ENCODE data around the gene SOX6. TPM values are rescaled to one million over a fixed set of nuclear protein-coding genes. Genes with fewer than 3 reads are reported as not detected.
"Not testable (repeated sequence)": the region's sequence is repeated elsewhere in the genome, so short reads cannot be mapped to it uniquely, and the experiment has no call there.

Gene SOX6
- total RNA-seq, 2 donors from 2014 or later, result 3.1 to 15.5 TPM

GRCh38 chr11:16154715-16155396, 201.5 kb downstream of the SOX6 start:
- Histone ChIP-seq H3K27ac (no peak overlapping the region), H3K9me3 (no peaks in the 10 kb centered on the region), H3K4me3 (no peak overlapping the region), H3K36me3 (no peaks in the 10 kb centered on the region), H3K4me1 (replicated peaks) (no peaks in the 10 kb centered on the region), H3K27me3 (replicated peaks; ENCODE audit: insufficient read depth) (no peaks in the 10 kb centered on the region)
- WGBS, result 68% methylated on average over 4 of the region's 4 CpGs
- DNase-seq (ENCODE audit: low spot score), result no peak
- no peak for TF ChIP-seq POLR2A (IDR thresholded peaks at IDR 0.05)
- TF ChIP-seq CTCF (IDR thresholded peaks at IDR 0.05), result no peak
- no peak for TF ChIP-seq POLR2AphosphoS5 (IDR thresholded peaks at IDR 0.05)
- intact Hi-C loops (cut with DNase I), result no loop called here

GRCh38 chr11:16153951-16154350, 202.4 kb downstream of the SOX6 start:
- no peak overlapping the region for H3K27ac ChIP-seq
- no peak overlapping the region for H3K4me3 ChIP-seq
- no peaks in the 10 kb centered on the region for H3K27me3 ChIP-seq (replicated peaks; ENCODE audit: insufficient read depth)

DNA sequence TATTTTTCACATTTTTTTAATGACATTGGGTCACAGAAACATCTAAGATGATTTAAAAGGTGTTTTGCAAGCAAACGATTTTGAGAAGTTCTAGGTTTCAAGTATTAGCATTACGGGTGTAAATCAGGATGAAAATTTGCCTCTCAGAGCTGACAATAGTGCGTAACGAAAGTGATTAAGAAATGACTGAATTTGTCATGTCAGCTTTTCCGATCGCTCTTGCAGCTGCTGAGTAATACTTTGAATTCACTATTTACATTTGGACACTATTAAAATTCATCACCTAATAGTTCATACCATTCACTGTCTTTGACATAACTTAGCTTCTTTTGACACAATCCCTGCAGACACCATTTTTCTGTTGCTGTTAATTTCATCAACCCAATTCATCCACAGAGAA, 205.2 kb downstream of the SOX6 start:
- no peak for DNase-seq (ENCODE audit: low spot score)
- intact Hi-C loops (cut with DNase I), result no loop called here
- H3K27me3 ChIP-seq (replicated peaks; ENCODE audit: insufficient read depth), result no peaks in the 10 kb centered on the region
- H3K4me1 ChIP-seq (replicated peaks), result no peaks in the 10 kb centered on the region
- no peaks in the 10 kb centered on the region for H3K9me3 ChIP-seq
- TF ChIP-seq CTCF (IDR thresholded peaks at IDR 0.05) (no peak), POLR2A (IDR thresholded peaks at IDR 0.05) (no peak), POLR2AphosphoS5 (IDR thresholded peaks at IDR 0.05) (no peak)
- H3K27ac ChIP-seq, result no peak overlapping the region
- WGBS, result 92% methylated on average over 6 of the region's 6 CpGs
- no peaks in the 10 kb centered on the region for H3K36me3 ChIP-seq
- no peak overlapping the region for H3K4me3 ChIP-seq

More at GRCh38 chr11:16153951-16154350, 202.4 kb downstream of the SOX6 start:
- Histone ChIP-seq H3K9me3 (no peaks in the 10 kb centered on the region), H3K4me1 (replicated peaks) (no peaks in the 10 kb centered on the region), H3K36me3 (no peaks in the 10 kb centered on the region)
- no peak for TF ChIP-seq POLR2AphosphoS5 (IDR thresholded peaks at IDR 0.05)
- TF ChIP-seq POLR2A (IDR thresholded peaks at IDR 0.05), result no peak
- no peak for TF ChIP-seq CTCF (IDR thresholded peaks at IDR 0.05)
- no peak for DNase-seq (ENCODE audit: low spot score)
- intact Hi-C loops (cut with DNase I), result no loop called here
- WGBS, result 54% methylated on average over 2 of the region's 2 CpGs

GRCh38 chr11:16149476-16149875, 206.9 kb downstream of the SOX6 start:
- 62% methylated on average over 1 of the region's 1 CpG for whole genome bisulfite sequencing
- intact Hi-C loops (cut with DNase I), result no loop called here
- TF ChIP-seq POLR2AphosphoS5 (IDR thresholded peaks at IDR 0.05) (no peak), CTCF (IDR thresholded peaks at IDR 0.05) (no peak), POLR2A (IDR thresholded peaks at IDR 0.05) (no peak)
- Histone ChIP-seq H3K27me3 (replicated peaks; ENCODE audit: insufficient read depth) (no peaks in the 10 kb centered on the region), H3K27ac (no peak overlapping the region), H3K4me3 (no peak overlapping the region), H3K4me1 (replicated peaks) (no peaks in the 10 kb centered on the region), H3K9me3 (no peaks in the 10 kb centered on the region), H3K36me3 (no peaks in the 10 kb centered on the region)
- no peak for DNase-seq (ENCODE audit: low spot score)

DNA sequence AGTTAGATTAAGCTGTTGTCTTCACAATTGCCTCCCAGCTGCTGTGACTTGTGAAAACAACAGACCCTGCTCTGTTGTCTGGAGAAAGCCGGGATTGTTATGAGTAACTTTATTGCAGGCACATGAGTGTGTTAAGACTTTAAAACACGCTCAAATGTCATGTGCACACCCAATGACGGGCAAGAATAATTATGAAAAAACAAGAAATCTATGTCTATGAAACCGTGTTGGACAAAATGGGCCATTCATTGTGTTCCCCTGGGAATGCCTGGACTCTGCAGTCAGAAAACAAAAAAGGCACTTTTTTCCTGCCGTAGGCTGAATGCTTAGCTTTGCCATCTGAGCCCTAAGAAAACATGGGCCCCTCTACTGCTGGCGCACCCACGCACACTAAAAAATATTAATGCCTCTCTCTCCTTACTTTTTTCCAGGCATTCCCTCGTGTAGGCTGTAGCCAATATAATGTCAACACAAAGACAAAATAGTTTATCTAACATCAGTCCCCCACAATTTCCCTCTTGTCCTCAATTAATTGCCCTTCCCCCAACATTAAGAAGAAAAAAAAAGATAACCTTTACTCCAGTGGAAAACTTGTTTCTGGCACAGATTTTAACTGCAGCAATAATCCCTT, 207.9 kb downstream of the SOX6 start:
- no peak for DNase-seq (ENCODE audit: low spot score)
- WGBS, result 38% methylated on average over 8 of the region's 8 CpGs
- TF ChIP-seq POLR2AphosphoS5 (IDR thresholded peaks at IDR 0.05) (no peak), CTCF (IDR thresholded peaks at IDR 0.05) (no peak), POLR2A (IDR thresholded peaks at IDR 0.05) (no peak)
- Histone ChIP-seq H3K4me3 (no peak overlapping the region), H3K27me3 (replicated peaks; ENCODE audit: insufficient read depth) (no peaks in the 10 kb centered on the region), H3K4me1 (replicated peaks) (no peaks in the 10 kb centered on the region), H3K27ac (no peak overlapping the region), H3K9me3 (no peaks in the 10 kb centered on the region), H3K36me3 (no peaks in the 10 kb centered on the region)
- intact Hi-C loops (cut with DNase I), result no loop called here

DNA sequence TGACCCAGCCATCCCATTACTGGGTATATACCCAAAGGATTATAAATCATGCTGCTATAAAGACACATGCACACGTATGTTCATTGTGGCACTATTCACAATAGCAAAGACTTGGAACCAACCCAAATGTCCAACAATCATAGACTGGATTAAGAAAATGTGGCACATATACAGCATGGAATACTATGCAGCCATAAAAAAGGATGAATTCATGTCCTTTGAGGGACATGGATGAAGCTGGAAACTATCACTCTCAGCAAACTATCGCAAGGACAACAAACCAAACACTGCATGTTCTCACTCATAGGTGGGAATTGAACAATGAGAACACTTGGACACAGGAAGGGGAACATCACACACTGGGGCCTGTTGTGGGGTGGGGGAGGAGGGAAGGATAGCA, 209.4 kb downstream of the SOX6 start:
- H3K36me3 ChIP-seq; H3K27me3 ChIP-seq (replicated peaks; ENCODE audit: insufficient read depth); intact Hi-C loops (cut with DNase I); H3K9me3 ChIP-seq; H3K27ac ChIP-seq; H3K4me3 ChIP-seq; H3K4me1 ChIP-seq (replicated peaks); DNase-seq (ENCODE audit: low spot score): not testable (repeated sequence)
- WGBS, result 100% methylated on average over 2 of the region's 2 CpGs

- H3K27me3 ChIP-seq (replicated peaks; ENCODE audit: insufficient read depth); intact Hi-C loops (cut with DNase I); H3K4me1 ChIP-seq (replicated peaks); H3K4me3 ChIP-seq; H3K9me3 ChIP-seq; DNase-seq (ENCODE audit: low spot score); H3K27ac ChIP-seq; H3K36me3 ChIP-seq: not testable (repeated sequence)
- WGBS, result 89% methylated on average over 7 of the region's 7 CpGs
Observed at GRCh38 chr11:16141614-16142013, 214.7 kb downstream of the SOX6 start.

Measured in prostate gland (tissue), 2 donors.